ENCODE results near the gene STK32A.

STK32A gene

DNA sequence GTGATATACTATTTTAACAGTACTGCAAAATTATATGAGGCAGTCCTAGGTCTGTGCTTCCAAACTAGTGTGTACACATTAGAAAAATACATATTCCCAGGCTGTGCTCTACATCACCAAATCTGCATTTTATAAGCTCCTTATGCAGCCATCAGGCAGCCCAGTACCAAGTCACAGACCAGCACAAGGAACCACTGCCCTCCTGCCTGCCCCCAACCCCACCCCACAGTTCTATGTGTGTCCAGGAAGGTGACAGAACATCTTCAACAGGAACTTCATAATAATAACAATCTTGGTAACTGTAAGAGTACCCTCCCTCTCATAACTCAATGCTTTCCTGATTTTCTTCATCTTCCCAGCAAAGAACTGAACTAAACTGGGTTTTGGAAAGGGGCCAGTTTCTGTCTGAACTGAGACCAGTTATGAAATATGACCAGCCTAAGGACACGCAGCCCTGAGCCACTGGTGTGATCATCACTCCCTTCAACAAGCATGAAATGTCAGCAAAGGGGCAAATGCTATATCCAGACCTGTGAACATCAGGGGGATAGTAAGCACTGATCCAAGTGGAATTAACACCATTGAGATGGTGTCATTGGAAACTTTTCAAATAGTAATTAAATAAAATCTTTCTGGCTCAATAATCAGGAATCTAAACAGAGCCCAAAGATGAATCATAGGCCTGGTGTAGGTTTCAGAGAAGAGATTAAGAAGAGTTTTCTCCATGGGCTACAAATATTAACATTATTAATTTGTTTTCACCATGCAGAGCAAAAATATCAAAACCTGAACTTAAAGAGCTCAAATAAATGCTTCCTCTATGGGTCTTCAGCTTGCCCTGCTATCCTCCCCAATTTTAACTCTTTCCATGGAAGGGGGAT, 192.9 kb downstream of the STK32A start:
- Histone ChIP-seq H3K27me3 (ENCODE audit: control insufficient read depth, insufficient read depth, low read length) (no peaks in the 10 kb centered on the region), H3K9ac (ENCODE audit: low read length) (no peak overlapping the region)

DNA sequence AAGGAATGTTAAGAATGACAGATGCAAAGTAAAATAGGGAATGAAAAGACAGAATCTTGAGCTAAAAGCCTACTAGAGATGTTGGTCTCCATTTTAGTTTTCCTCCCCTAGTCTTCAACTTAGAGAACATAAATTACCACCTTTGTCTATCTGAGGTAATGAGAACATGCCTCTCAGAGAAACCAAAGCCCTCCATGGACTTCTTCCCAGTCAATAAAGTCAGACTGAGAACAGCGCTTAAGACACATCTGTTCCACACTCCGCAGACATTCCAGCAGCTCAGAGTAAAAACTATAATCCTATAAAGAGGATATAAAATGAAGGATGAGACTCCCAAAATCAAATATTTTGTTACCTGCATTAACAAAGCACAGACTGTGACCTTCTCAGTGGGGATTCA, 195.8 kb downstream of the STK32A start:
- peaks cover 49% of the 10 kb centered on the region for H3K4me1 ChIP-seq (ENCODE audit: control insufficient read depth, insufficient read depth, low read length)
- H3K27ac ChIP-seq (ENCODE audit: low read depth, low read length), result no peak overlapping the region
- no peaks in the 10 kb centered on the region for H3K27me3 ChIP-seq (ENCODE audit: control insufficient read depth, insufficient read depth, low read length)
- H3K36me3 ChIP-seq (ENCODE audit: control insufficient read depth, insufficient read depth, low read length), result no peaks in the 10 kb centered on the region
- no peak overlapping the region for H3K9ac ChIP-seq (ENCODE audit: low read length)
- no peak overlapping the region for H3K4me3 ChIP-seq (ENCODE audit: low read length)

More for the DNA sequence above, 192.9 kb downstream of the STK32A start:
- H3K4me1 ChIP-seq (ENCODE audit: control insufficient read depth, insufficient read depth, low read length), result peaks cover 39% of the 10 kb centered on the region
- H3K4me3 ChIP-seq (ENCODE audit: low read length), result no peak overlapping the region
- H3K27ac ChIP-seq (ENCODE audit: low read depth, low read length), result no peak overlapping the region
- no peaks in the 10 kb centered on the region for H3K36me3 ChIP-seq (ENCODE audit: control insufficient read depth, insufficient read depth, low read length)

DNA sequence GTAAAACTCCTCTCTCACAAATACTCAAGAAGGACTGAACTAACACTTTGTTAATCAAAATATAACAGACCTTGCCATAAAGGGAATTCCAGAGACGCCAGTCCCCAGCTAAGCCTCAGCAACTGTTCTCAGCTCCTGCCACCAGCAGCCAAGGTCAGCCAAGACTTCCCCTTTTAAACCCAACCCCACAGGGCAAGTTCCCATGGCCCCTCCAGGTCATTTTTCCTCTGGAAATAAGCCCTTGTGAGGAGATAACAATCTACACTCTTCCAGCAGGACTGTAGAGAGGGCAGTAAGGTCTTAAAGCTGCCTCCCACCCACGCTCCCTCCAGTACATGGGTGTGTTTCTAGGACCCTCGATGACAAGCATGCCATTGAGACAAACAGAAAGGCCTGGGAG, 196.8 kb downstream of the STK32A start:
- Histone ChIP-seq H3K9ac (ENCODE audit: low read length) (no peak overlapping the region), H3K27ac (ENCODE audit: low read depth, low read length) (peak overlapping the region; percentile 63), H3K36me3 (ENCODE audit: control insufficient read depth, insufficient read depth, low read length) (no peaks in the 10 kb centered on the region), H3K27me3 (ENCODE audit: control insufficient read depth, insufficient read depth, low read length) (no peaks in the 10 kb centered on the region), H3K4me1 (ENCODE audit: control insufficient read depth, insufficient read depth, low read length) (peaks cover 49% of the 10 kb centered on the region), H3K4me3 (ENCODE audit: low read length) (no peak overlapping the region)

DNA sequence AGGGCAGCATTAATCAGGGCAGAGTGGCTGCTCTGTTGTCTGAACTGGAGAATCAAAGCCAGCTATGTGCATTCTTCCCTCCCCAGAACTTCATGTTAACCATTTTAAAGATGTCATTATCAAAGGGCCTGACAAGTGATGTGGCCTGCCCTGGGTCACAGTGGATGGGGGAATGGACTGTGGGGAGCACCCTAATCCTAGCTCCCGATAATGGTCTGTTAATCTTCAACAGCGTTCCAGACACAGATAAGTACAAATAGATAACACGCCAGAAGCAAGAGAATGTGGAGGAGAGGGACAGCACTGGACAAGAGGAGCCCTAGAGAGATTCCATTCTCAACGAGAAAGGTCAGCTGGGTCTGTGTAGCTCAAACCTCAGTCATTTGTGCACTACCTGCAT, 197.5 kb downstream of the STK32A start:
- peak overlapping the region; percentile 63 for H3K27ac ChIP-seq (ENCODE audit: low read depth, low read length)
- H3K4me1 ChIP-seq (ENCODE audit: control insufficient read depth, insufficient read depth, low read length), result peaks cover 49% of the 10 kb centered on the region

DNA sequence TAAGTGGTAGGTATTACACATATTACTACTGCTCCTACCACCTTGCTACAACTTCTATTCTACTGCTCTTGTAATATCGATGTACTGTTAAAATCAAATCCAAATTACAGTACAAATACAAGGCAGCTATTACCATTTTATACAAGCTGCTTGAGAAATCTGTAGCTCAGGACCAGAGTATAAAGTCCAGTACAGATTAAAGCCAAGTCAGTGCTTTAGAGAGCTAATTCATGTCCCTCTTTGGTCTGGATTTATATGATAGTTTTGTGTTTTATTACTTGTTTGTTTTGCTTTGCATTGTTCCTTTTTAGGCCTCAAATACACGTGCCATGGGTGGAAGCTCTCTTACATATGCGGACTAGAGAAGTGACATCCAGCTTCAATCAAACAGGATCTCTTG, 199.2 kb downstream of the STK32A start:
- no peak overlapping the region for H3K27ac ChIP-seq (ENCODE audit: low read depth, low read length)
- no peaks in the 10 kb centered on the region for H3K36me3 ChIP-seq (ENCODE audit: control insufficient read depth, insufficient read depth, low read length)
- no peak overlapping the region for H3K4me3 ChIP-seq (ENCODE audit: low read length)
- H3K9ac ChIP-seq (ENCODE audit: low read length), result no peak overlapping the region
- H3K27me3 ChIP-seq (ENCODE audit: control insufficient read depth, insufficient read depth, low read length), result no peaks in the 10 kb centered on the region
- peaks cover 40% of the 10 kb centered on the region for H3K4me1 ChIP-seq (ENCODE audit: control insufficient read depth, insufficient read depth, low read length)

More for the DNA sequence above, 197.5 kb downstream of the STK32A start:
- no peaks in the 10 kb centered on the region for H3K36me3 ChIP-seq (ENCODE audit: control insufficient read depth, insufficient read depth, low read length)
- H3K4me3 ChIP-seq (ENCODE audit: low read length), result no peak overlapping the region
- H3K9ac ChIP-seq (ENCODE audit: low read length), result no peak overlapping the region
- H3K27me3 ChIP-seq (ENCODE audit: control insufficient read depth, insufficient read depth, low read length), result no peaks in the 10 kb centered on the region

DNA sequence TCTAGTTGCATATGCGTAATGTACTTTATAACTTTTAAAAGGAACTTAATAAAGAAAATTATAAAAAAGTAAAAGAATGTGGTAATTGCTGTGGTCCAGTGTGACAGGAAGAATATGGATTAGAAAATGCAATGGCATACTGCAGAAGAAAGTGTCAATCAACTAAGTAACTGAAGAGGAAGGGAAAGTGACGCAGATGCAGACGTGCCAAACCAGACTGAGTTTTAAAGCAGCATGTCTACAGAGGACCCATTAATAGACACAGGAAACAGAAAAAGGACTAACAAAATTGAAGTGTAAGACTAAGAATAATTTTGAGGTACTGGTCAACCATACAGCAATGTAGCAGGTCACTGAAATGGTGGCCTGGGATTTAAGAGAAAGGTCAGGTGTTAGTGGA, 201.8 kb downstream of the STK32A start:
- Histone ChIP-seq H3K4me1 (ENCODE audit: control insufficient read depth, insufficient read depth, low read length) (peaks cover 31% of the 10 kb centered on the region), H3K27ac (ENCODE audit: low read depth, low read length) (no peak overlapping the region)

DNA sequence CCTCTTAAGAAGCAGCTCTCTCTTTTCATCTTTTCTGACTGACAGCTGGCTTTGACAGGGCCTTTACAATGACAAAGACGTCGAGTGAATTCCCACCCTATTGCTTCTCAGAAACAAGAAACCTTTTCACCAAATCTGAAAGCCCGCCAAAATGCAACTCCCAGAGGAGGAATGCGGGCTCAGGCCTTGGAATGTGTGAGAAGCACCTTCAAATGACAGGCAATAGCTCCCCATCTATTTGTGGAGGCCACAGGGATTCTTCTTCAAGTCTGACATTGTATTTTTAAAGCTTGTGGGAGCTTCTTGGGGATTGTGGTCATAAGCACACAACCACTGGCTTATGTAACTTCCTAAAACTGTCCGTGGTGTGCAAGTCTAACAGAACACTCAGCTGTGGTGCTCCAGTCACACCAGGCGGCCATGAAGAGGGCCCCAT, 202.4 kb downstream of the STK32A start:
- H3K9ac ChIP-seq (ENCODE audit: low read length), result no peak overlapping the region
- H3K27me3 ChIP-seq (ENCODE audit: control insufficient read depth, insufficient read depth, low read length), result no peaks in the 10 kb centered on the region
- H3K27ac ChIP-seq (ENCODE audit: low read depth, low read length), result no peak overlapping the region
- no peaks in the 10 kb centered on the region for H3K36me3 ChIP-seq (ENCODE audit: control insufficient read depth, insufficient read depth, low read length)
- H3K4me3 ChIP-seq (ENCODE audit: low read length), result no peak overlapping the region
- peaks cover 25% of the 10 kb centered on the region for H3K4me1 ChIP-seq (ENCODE audit: control insufficient read depth, insufficient read depth, low read length)

More for the DNA sequence above, 201.8 kb downstream of the STK32A start:
- Histone ChIP-seq H3K9ac (ENCODE audit: low read length) (no peak overlapping the region), H3K36me3 (ENCODE audit: control insufficient read depth, insufficient read depth, low read length) (no peaks in the 10 kb centered on the region), H3K4me3 (ENCODE audit: low read length) (no peak overlapping the region), H3K27me3 (ENCODE audit: control insufficient read depth, insufficient read depth, low read length) (no peaks in the 10 kb centered on the region)
